Esophagus mucosa (tissue), 1 donor: ENCODE measurements around the gene DBNDD1. TPM values are rescaled to one million over a fixed set of nuclear protein-coding genes. Genes with fewer than 3 reads are reported as not detected.
A peak's percentile ranks its signal among the peaks of the same experiment; 100 is the strongest.

ENCODE experiments used
- ATAC-seq: fragments of 200-7000 bp; cut with Tn5 transposase; one replicate; pipeline ENCODE4 v1.9.1; 2020
- total RNA-seq: library from RNA; stranded (reverse); gene quantifications from one replicate; pipeline ENCODE4 v1.2.4, GENCODE V29; 2023
- donor health status: DM: yes; HTN: yes; CAD: no.

Gene DBNDD1
- total RNA-seq, 1 donor from 2014 or later, result 13.9 TPM

DNA sequence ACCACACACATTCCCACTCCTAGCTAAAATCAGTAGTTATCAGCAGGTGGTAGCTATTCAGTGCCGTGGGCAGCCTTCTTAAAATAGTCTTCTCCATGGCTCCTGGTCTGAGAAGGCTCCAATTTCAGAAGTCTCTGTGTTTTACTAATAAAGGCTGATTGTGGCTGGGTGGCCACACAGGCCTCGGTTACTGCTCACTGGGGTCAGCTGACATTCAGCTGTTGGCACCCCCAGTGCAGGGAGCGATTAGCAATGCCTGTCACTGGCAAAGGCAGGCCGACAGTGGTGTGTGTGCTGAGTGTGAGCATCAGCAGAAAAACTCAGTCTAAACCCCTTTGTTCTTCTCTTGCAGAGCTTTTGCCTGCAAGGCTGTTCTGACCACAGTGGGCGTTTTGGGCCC, 16.6 kb upstream of the DBNDD1 start:
- no peak for ATAC-seq

DNA sequence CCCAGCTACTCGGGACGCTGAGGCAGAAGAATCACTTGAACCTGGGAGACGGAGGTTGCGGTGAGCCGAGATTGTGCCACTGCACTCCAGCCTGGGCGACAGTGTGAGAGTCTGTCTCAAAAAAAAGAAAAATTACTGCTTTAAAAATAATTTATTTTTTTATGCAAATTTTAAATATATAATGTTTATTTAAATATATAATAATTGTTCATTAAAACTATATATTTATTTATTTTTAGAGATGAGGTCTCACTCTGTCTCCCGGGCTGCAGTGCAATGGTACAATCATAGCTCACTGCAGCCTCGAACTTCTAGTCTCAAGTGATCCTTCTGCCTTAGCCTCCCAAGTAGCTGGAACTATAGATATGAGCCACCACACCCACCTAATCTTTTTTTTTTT, 15.2 kb upstream of the DBNDD1 start:
- no peak for ATAC-seq

DNA sequence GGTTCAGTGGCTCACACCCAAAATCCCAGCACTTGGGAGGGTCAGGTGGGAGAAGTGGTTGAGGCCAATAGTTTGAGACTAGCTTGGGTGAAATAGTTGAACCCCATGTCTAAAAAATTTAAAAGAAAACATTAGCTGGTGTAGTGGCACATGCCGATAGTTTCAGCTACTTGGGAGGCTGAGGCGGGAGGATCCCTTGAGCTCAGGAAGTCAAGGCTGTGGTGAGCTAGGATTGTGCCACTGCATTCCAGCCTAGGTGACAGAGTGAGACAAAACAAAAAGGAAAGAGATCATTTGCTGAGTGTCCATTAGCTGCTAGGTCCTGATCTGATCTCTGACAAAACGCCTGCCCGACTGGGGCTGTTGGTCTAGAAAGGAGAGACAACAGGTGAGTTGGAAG, 14.1 kb upstream of the DBNDD1 start:
- ATAC-seq, result no peak

DNA sequence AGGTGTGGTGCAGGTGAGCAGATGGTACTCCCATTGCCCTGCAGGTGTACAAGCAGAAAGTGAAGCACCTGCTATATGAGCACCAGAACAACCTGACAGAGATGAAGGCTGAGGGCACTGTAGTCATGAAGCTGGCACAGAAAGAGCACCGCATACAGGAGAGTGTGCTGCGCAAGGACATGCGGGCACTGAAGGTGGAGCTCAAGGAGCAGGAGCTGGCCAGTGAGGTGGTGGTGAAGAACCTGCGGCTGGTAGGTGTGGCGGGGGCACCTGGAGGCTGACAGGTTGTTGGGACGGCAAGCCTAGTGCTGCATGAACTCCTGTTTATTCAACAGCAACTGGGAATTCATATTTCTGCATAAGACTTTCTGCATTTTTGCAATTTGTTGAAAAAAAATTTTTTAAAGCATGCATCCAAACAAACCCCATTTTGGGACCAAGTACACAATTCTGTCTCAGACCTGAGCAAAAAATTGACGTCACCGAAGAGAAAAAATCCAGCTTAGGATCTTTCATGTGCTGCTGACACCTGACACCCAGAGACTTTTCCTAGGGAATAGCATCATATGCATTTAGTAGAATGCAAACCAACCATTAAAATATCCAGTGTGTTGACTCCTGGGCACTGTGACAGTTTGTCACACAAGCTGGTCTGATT, 13.5 kb upstream of the DBNDD1 start:
- ATAC-seq, result peak; percentile 18

DNA sequence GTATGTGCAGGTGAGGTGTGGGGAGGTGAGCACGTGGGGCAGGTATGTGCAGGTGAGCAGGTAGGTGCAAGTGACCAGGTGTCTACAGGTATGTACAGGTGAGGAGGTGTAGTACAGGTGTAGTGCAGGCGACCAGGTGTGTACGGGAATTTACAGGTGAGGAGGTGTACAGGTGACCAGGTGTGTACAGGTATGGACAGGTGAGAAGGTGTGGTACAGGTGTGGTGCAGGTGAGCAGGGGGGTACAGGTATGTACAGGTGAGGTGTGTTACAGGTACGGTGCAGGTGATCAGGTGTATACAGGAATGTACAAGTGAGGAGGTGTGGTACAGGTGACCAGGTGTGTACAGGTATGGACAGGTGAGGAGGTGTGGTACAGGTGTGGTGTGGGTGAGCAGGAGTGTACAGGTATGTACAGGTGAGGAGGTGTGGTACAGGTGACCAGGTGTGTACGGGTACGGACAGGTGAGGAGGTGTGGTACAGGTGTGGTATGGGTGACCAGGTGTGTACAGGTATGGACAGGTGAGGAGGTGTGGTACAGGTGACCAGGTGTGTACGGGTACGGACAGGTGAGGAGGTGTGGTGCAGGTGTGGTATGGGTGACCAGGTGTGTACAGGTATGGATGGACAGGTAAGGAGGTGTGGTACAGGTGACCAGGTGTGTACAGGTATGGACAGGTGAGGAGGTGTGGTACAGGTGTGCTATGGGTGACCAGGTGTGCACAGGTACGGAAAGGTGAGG, 12.8 kb upstream of the DBNDD1 start:
- ATAC-seq, result peak; percentile 70

DNA sequence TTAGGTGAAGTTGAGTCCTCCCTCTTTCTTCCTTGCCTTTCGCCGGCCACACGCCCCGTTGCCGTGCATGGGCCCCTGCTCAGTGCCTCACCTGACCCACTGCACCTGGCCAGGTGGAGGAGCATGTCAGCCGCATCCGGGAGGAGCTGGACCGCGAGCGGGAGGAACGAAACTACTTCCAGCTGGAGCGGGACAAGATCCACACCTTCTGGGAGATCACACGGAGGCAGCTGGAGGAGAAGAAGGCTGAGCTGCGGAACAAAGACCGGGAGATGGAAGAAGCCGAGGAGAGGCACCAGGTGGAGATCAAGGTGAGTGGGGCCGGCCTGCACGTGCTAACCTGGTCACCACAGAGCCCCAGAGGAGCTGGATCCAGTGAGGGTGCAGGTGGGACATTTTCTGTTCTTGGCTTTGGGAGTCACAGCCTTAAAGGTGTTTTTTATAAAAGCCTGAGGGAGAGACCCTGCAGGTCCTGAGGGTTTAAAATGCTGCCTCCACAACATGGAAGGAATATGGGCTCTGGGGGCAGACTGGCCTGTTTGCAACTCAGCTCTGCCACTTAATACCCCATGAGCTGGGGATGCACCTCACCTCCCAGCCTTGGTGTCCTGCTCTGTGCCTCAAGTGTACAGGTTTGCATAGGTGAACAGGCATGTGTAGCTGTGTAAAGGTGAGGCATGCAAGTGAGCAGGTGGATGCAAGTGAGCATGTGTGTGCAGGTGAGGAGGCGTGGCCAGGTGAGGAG, 12.1 kb upstream of the DBNDD1 start:
- ATAC-seq, result no peak

DNA sequence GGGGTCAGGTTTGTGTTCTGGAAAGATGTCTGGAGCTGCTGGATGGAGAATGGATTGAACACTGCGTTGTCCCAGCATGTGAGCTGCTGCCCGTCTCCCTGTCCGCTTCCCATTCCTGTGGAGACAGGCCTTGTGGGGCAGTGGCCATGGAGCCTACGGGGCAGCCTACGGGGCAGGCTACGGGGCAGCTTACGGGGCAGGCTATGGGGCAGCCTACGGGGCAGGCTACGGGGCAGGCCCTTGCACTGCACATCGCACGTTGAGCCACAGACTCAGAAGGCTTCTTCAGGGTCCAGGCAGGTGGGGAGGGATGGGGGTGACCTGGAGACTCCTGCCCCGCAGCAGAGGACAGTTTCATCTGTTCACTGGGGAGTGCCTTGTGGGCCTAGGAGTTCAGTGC, 9.7 kb upstream of the DBNDD1 start:
- no peak for ATAC-seq

DNA sequence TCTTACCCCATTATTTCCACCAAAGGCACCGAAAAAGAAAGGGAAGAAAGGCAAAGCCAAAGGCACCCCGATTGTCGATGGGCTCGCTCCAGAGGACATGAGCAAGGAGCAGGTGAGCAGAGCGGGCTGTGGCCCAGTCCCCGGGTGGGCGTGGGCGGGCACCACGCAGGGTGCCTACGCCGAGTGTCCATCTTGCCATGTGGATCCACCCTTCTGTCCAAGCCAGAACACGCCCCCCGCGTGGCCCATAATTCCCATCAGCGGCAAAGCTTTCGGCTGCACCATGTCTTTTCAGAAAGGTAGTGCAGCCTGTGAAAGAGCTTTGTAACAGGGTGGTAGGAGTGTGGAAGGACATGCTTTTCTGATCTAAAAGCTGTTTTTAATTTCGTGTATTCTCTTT, 8.4 kb upstream of the DBNDD1 start:
- ATAC-seq, result no peak

DNA sequence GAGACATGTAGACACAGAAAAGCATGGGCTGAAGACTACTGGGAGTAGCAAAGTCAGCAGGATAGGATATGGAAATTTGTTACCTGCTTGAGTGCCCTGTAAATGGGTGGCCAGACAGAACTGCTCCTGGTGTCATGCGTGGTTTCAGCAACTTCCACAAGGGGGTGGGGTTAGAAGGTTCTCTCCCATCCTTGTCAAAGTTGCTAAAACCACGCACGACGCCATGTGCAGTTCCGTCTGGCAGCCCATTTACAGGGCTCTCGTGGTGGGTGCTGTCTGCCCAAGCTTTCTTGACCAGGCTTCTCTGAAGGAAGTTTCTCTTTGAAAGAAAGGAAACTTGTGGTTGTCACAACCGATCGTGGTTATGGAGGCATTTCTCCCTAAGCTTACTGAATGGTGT, 6.9 kb upstream of the DBNDD1 start:
- no peak for ATAC-seq

DNA sequence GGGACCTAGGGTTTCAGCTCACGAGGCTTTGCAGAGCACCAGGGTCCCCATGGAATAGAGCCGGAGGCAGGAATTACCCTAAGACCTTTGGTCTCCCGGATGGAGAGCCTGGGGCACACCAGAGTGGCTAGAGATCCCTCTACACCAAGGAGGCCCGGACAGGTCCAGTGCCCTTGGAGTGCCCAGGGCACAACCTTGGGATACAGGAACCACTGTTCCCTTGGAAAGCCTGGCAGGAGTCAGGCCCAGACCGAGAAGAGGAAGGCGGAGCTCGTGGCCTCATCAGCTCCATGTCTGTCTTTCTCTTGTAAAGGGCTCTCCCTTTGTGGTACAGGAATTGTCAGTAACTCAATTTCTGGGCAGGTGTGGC, 3.8 kb upstream of the DBNDD1 start:
- peak; percentile 12 for ATAC-seq

DNA sequence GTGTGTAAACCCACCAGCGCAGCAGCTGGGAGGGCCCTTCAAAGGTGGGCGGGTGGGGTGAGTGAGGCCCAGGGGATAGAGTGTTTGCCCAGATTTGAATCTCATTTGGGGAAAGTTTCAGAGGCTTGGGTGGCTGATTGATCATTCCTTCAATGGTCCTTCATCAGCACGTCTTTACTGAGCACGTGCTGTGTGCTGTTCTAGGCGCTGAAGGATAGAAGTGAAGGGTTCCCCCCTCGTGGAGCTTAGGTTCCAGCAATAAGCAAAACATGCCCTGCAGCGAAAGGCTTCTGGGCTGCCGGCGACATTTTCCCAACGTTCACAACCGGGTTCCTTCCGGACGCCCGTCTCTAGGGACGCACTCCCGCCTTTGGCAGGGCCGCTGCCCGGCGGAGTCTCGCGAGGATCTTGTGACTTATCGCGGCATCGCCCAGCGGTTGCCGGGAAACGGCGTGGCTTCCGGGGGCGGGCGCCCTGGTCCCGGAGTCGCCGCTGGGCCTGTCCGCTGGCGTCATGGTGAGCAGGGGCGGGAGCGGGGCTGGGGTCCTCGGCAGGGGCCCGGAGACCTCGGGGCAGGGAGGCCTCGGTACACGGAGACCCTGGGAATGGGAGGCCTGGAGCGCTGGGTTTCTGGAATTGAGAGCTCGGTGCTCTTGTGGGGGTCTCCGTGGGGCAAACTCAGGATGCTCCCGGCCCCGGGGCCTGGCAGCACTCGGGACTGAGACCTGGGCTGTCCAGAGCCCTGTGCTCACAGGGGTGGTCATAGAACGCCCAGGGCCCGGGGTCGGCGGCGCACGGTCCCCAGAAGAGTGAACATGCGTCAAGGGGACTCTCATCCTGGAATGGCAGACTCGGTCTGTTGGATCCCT, 3.2 kb upstream of the DBNDD1 start:
- peak; percentile 86 for ATAC-seq

DNA sequence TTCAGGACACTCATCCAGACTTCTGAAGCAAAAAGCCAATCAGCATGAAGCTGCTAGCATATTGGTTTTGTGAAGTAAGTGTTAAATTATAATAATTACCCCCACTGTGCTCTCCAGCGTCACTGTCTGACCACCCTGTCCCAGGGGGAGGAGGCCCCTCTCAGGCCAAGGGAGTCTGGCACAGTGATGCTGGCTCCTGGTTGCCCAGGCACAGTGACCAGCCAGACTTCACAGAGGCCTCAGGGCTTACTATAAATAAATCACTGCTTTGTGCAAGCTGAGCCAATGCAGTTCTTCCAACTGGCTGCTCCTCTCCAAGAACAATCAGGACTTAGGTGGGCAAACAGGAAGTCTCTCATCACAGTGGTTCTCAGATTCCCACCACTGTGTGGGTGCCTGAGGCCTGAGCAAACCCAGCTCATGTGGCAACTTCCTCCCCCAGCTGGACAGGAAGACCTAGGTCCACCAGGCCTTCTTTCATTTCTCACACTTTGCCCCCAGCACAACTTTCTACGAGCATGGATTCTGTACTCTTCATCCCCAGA, 1.7 kb upstream of the DBNDD1 start:
- no peak for ATAC-seq

DNA sequence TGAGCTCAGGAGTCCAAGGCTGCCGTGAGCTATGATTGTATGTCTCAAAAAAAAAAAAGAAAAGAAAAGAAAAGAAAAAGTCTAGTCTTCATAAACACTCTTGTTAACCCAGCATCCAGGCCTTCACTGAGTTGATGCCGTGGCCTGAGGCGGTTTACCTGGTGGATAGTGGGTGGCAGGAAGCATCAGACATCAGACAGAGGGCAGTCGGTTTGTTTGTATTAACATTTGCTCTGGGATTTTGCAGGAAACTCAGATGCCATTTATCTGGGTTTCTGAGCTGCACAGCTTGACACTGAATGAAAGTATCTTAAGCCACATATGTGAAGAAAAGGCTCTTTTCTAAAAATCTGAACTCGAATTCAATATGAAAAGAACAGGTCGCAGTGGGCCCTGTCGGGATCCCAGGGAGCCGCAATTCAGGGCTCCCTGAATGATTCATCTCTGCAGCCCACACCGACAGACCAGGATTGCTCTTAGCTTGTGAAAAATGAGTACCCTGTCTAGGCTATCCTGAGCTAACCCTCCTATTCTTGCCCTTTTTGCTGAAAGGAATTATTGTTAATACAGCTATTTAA, 1.1 kb upstream of the DBNDD1 start:
- no peak for ATAC-seq

DNA sequence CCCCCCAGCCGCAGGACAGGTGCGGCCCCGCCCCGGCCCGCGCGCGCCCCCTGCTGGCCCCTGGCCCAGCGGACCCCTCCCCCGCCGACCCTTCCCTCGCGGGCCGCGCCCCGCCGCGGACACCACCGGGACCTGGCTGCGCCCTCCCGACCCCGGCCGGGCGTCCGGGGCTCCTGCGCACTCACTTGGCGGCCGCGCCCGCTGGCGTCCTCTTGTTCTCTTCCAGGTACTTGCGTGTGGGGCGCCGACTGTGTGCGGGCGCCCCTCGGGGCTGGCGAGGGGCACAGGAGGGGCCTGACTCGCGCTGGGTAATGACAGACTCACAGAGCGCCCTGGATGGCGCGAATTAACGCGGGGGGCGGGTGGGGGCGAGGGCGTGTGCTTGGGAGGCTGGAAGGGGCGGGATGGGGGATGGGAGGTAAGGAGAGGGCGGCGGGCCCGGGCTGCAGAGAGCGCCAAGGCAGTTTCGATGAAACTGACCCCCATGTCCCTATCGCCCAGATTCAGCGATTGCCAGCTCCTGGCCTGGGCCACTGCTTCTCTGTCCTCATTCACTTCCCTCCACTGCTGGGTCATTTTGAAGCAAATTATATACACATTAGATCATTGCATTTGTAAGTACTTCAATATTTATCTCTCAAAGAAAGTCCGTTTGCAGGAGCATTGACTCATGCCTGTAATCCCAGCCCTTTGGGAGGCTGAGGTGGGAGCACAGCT, 445 bp upstream of the DBNDD1 start:
- ATAC-seq, result peak; percentile 27

DNA sequence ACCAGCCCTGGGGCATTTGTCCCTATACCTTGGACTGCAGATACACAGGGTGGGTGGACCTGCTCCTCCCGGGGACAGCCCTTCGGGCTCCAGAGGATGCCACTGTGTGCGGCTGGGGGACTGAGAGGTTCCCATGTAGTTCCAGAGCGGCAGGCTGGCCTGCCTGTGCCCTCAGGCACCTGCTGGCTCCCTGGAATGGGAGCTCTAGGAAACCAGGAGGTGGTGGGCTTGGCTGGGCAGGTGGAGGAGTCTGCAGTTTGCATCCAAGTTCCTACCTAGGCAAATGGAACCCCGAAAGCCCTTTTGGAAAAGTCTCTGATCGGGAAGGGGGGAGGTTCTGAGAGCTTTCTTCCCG, 982 bp downstream of the DBNDD1 start:
- ATAC-seq, result no peak

DNA sequence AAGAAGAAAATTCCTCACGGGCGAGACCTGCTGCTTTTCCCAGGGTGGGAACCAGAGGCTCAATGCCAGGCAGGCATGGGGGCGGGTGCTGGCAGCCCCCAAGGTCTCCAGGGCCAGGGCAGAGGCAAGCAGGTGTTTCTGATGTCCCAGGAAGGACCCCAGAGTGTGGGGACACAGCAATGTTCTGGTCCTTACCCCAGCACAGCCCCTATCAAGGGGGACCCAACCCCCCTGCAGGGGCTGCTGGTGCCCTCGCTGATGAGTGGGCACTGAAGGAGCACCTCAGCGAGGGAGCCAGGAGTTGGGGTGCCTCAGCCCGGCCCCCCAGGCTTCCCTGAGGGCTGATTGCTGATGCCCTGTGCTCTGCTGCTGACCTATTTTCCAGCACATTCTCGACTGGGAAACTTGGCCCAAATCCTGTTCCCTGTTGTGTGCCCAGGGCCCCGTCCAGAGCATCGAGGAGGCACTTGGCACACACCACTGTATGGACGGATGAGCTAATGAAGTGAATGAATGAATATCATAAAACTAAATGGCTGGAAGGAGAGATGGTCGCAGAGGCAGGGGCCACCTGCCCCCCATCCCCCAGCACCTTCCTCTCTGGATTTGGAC, 2.8 kb downstream of the DBNDD1 start:
- no peak for ATAC-seq

DNA sequence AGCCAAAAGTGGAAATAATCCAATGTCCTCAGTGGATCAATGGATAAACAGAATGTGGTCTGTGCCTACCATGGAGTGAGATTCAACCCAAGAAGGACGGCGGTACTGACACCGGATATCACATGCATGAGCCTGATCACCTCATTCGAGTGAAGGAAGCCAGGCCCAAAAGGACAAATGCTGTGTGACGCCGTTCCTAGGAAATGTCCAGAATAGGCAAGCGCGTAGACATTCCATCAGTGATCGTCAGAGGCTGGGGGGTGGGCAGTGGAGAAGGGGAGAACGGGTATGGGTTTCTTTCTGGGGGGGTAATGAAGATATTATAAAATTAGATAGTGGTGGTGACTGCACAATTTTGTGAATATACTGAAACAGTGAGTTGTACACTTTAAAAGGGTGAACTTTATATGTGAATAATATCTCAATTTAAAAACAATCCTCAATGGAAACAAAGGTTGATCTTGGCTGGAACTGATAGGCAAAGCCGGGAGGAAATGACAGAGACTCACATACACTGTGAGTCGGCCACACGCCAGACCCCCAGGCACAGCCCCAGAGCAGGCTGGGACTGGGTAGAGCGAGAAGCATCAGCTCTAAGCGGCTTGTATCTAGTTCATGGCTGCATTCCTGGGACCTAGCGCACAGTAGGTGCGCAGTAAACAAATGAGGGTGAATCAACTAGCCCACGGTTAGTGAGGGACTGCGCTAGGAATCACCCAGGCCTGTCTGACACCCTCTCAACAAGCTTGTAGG, 3.5 kb downstream of the DBNDD1 start:
- no peak for ATAC-seq

DNA sequence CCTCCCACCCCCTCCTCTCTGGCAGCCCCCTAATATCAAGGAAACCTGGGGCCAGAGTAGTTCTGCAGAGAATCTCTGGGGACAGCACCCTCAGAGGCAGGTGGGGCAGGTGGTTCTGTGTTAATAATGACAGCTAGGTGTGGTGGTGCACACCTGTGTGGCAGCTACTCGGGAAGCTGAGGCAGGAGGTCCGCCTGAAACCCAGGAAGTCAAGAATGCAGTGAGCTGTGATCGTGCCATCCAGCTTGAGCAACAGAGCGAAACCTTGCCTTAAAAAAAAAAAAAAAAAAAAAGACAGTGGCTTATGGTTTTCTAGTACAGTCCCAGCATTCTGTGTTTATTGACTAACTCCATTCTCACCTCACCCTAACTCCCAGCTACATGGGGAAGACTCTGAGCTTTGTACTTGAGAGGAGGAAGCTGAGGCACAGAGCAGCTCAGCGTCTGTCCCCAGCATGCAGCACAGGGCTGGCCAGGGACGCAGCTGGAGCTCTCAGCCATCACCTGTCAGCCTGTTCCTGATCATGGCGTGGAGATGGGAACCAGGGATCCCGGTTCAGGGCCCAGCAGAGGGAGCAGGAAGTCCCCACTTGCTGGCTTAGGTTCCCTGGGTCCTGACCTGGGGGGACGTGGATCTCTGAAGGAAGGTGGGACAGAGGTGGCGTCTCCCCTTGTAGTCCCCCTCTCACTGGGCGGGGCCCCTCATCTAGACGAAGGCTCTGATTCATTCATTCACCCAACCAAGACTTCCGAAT, 6.1 kb downstream of the DBNDD1 start:
- peak; percentile 25 for ATAC-seq

DNA sequence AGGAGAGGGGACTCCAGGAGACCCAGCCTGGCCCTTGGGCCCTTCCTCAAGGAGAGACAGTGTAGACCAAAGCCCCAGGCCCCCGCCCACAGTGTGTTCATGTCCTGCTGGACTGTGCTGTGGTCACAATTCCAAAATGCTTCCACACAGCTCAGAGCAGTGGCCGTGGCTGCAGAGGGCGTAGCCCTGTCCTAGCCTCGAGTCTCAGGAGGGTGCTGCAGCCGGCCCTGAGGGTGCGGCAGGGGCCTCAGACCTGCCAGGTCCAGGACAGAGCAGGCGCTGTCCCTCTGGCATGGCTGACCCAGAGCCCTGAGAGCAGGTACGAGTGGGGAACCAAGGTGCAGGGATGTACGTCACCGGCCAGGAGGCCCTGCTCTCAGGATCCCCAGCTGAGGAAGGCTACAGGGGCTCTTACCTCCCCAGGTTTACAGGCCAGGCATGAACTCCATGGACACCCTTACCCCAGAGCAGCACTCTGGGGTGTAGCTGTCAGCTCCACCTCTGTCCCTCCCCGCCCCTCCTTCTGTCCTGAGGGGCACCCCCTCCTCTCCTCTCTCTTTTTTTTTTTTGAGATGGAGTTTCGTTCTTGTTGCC, 7.3 kb downstream of the DBNDD1 start:
- peak; percentile 6 for ATAC-seq
